AG04450 (cell line): ENCODE measurements around the gene PWP2. TPM values are rescaled to one million over a fixed set of nuclear protein-coding genes. Genes with fewer than 3 reads are reported as not detected.
"Not testable (repeated sequence)": the region's sequence is repeated elsewhere in the genome, so short reads cannot be mapped to it uniquely, and the experiment has no call there.

ENCODE experiments used
- CTCF ChIA-PET: fragments of 300-600, 350-600 bp; formaldehyde crosslinking; extraction: SDS; loops from one replicate; lab custom pipeline; 2022; ENCODE audit warnings: antibody characterized with exemption, inconsistent platforms; lab: Charles Lee
- POLR2A ChIA-PET: fragments of 350-600 bp; formaldehyde crosslinking; extraction: SDS; loops from one replicate; lab custom pipeline; 2021; ENCODE audit warnings: antibody characterized with exemption, inconsistent platforms; lab: Yijun Ruan, JAX
- DNase-seq: peaks from one replicate; pipeline ENCODE4 v3.0.0-alpha.2; 2011; ENCODE audit warnings: low read depth, low spot score
- H3K27ac ChIP-seq: one replicate; pipeline ENCODE4 v1.5.1; 2012; ENCODE audit warnings: low read depth, low read length, control low read depth
- H3K27me3 ChIP-seq: one replicate; pipeline ENCODE4 v1.6.0; 2012; ENCODE audit warnings: low read length; ENCODE audit not compliant: control insufficient read depth, insufficient read depth
- H3K4me3 ChIP-seq: 2 replicates; pipeline ENCODE4 v1.5.1; 2011; ENCODE audit warnings: mild to moderate bottlenecking, low read depth, low read length, control low read depth
- H3K9me3 ChIP-seq: 2 replicates; pipeline ENCODE4 v1.5.1; 2012; ENCODE audit warnings: low read length; ENCODE audit not compliant: control insufficient read depth, insufficient read depth
- CTCF ChIP-seq: IDR thresholded peaks from 2 replicates; pipeline ENCODE4 v1.5.1; 2011; ENCODE audit warnings: low read depth, low read length, control low read depth, inconsistent platforms
- polyA plus RNA-seq: library from polyadenylated mRNA; depleted of rRNA; stranded (reverse); fragments of >200 nt; gene quantifications from 2 replicates; pipeline ENCODE4 v1.2.3, GENCODE V29; 2011

PWP2 gene
- polyA plus RNA-seq, 1 experiment, result 12.1 TPM

- no peak overlapping the region for H3K27ac ChIP-seq
- TF ChIP-seq CTCF, result no peak
- H3K4me3 ChIP-seq, result no peak overlapping the region
- CTCF ChIA-PET, result no interaction called here
- DNase-seq, result no peak
- POLR2A ChIA-PET, result no interaction called here
- no peaks in the 10 kb centered on the region for H3K27me3 ChIP-seq
- no peaks in the 10 kb centered on the region for H3K9me3 ChIP-seq
Observed at GRCh38 chr21:44089001-44089911, 17.9 kb upstream of the PWP2 start.

- no peak for DNase-seq
- Histone ChIP-seq H3K27ac (no peak overlapping the region), H3K4me3 (no peak overlapping the region), H3K27me3 (no peaks in the 10 kb centered on the region), H3K9me3 (no peaks in the 10 kb centered on the region)
- CTCF ChIA-PET, result no interaction called here
- TF ChIP-seq CTCF, result no peak
- POLR2A ChIA-PET, result no interaction called here
Observed at GRCh38 chr21:44090325-44090724, 16.9 kb upstream of the PWP2 start.

GRCh38 chr21:44092211-44092610, 15.0 kb upstream of the PWP2 start:
- no peak for TF ChIP-seq CTCF
- H3K27me3 ChIP-seq, result no peaks in the 10 kb centered on the region
- ChIA-PET CTCF (no interaction called here), POLR2A (no interaction called here)
- no peak for DNase-seq
- no peaks in the 10 kb centered on the region for H3K9me3 ChIP-seq
- H3K27ac ChIP-seq, result no peak overlapping the region
- H3K4me3 ChIP-seq, result no peak overlapping the region

- no peak for DNase-seq
- TF ChIP-seq CTCF, result no peak
- no peak overlapping the region for H3K4me3 ChIP-seq
- H3K9me3 ChIP-seq, result no peaks in the 10 kb centered on the region
- POLR2A ChIA-PET, result no interaction called here
- CTCF ChIA-PET, result no interaction called here
- no peak overlapping the region for H3K27ac ChIP-seq
- H3K27me3 ChIP-seq, result no peaks in the 10 kb centered on the region
Observed at GRCh38 chr21:44093761-44094160, 13.4 kb upstream of the PWP2 start.

GRCh38 chr21:44094832-44095231, 12.4 kb upstream of the PWP2 start:
- Histone ChIP-seq H3K9me3 (no peaks in the 10 kb centered on the region), H3K27me3 (no peaks in the 10 kb centered on the region), H3K4me3 (no peak overlapping the region), H3K27ac (no peak overlapping the region)
- DNase-seq, result no peak
- POLR2A ChIA-PET, result no interaction called here
- CTCF ChIA-PET, result no interaction called here
- no peak for TF ChIP-seq CTCF

- CTCF ChIA-PET, POLR2A ChIA-PET: not testable (repeated sequence)
Observed at GRCh38 chr21:44098507-44098906, 8.7 kb upstream of the PWP2 start.

GRCh38 chr21:44098964-44099363, 8.2 kb upstream of the PWP2 start:
- DNase-seq, POLR2A ChIA-PET, H3K27ac ChIP-seq, H3K27me3 ChIP-seq, H3K9me3 ChIP-seq, H3K4me3 ChIP-seq, CTCF ChIA-PET: not testable (repeated sequence)

More at GRCh38 chr21:44098507-44098906, 8.7 kb upstream of the PWP2 start:
- H3K27ac ChIP-seq, H3K27me3 ChIP-seq, H3K9me3 ChIP-seq, H3K4me3 ChIP-seq, DNase-seq: not testable (repeated sequence)
